ENCODE results near the gene FLNB.

FLNB gene

GRCh38 chr3:58202917-58203360 is 194.7 kb downstream of the FLNB start:
- no peak overlapping the region for H3K4me2 ChIP-seq (ENCODE audit: low read depth, low read length, poor library complexity, severe bottlenecking)
- no peak overlapping the region for H2AFZ ChIP-seq (ENCODE audit: low read length)
- TF ChIP-seq, protein P1, sequence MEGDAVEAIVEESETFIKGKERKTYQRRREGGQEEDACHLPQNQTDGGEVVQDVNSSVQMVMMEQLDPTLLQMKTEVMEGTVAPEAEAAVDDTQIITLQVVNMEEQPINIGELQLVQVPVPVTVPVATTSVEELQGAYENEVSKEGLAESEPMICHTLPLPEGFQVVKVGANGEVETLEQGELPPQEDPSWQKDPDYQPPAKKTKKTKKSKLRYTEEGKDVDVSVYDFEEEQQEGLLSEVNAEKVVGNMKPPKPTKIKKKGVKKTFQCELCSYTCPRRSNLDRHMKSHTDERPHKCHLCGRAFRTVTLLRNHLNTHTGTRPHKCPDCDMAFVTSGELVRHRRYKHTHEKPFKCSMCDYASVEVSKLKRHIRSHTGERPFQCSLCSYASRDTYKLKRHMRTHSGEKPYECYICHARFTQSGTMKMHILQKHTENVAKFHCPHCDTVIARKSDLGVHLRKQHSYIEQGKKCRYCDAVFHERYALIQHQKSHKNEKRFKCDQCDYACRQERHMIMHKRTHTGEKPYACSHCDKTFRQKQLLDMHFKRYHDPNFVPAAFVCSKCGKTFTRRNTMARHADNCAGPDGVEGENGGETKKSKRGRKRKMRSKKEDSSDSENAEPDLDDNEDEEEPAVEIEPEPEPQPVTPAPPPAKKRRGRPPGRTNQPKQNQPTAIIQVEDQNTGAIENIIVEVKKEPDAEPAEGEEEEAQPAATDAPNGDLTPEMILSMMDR (conservative IDR thresholded peaks at IDR 0.05; ENCODE audit: low read length), result no peak
- TF ChIP-seq EZH2phosphoT487 (IDR thresholded peaks at IDR 0.05; ENCODE audit: borderline replicate concordance), result no peak
- no peaks in the 10 kb centered on the region for H3K9me3 ChIP-seq (ENCODE audit: insufficient read depth, low read depth, low read length)
- H4K20me1 ChIP-seq (ENCODE audit: insufficient read depth, low read length, poor library complexity, severe bottlenecking), result no peaks in the 10 kb centered on the region
- H3K27me3 ChIP-seq (ENCODE audit: insufficient read depth, low read length, poor library complexity, severe bottlenecking), result no peaks in the 10 kb centered on the region
- H3K36me3 ChIP-seq (ENCODE audit: insufficient read depth, low read length), result no peaks in the 10 kb centered on the region
- no peak overlapping the region for H3K9ac ChIP-seq (ENCODE audit: low read depth, low read length, poor library complexity, severe bottlenecking)
- peaks cover 14% of the 10 kb centered on the region for H3K4me1 ChIP-seq (ENCODE audit: insufficient read depth, low read length, poor library complexity, severe bottlenecking)
- H3K9me2 ChIP-seq (replicated peaks; ENCODE audit: low read depth, low read length), result no peaks in the 10 kb centered on the region
- H3K79me2 ChIP-seq (ENCODE audit: insufficient read depth, low read length), result no peaks in the 10 kb centered on the region
- H3F3A ChIP-seq (ENCODE audit: low read depth), result no peaks in the 10 kb centered on the region
- H3K4me3 ChIP-seq (ENCODE audit: low read length, poor library complexity, severe bottlenecking), result no peak overlapping the region

GRCh38 chr3:58203541-58203940 is 195.3 kb downstream of the FLNB start:
- H3K4me1 ChIP-seq (ENCODE audit: insufficient read depth, low read length, poor library complexity, severe bottlenecking), result peaks cover 14% of the 10 kb centered on the region
- H3F3A ChIP-seq (ENCODE audit: low read depth), result no peaks in the 10 kb centered on the region
- TF ChIP-seq, protein P1 (conservative IDR thresholded peaks at IDR 0.05; ENCODE audit: low read length), result no peak
- TF ChIP-seq EZH2phosphoT487 (IDR thresholded peaks at IDR 0.05; ENCODE audit: borderline replicate concordance), result no peak
- no peaks in the 10 kb centered on the region for H3K9me2 ChIP-seq (replicated peaks; ENCODE audit: low read depth, low read length)
- H3K9ac ChIP-seq (ENCODE audit: low read depth, low read length, poor library complexity, severe bottlenecking), result no peak overlapping the region
- H3K79me2 ChIP-seq (ENCODE audit: insufficient read depth, low read length), result no peaks in the 10 kb centered on the region
- no peaks in the 10 kb centered on the region for H3K9me3 ChIP-seq (ENCODE audit: insufficient read depth, low read depth, low read length)
- no peak overlapping the region for H2AFZ ChIP-seq (ENCODE audit: low read length)
- no peaks in the 10 kb centered on the region for H4K20me1 ChIP-seq (ENCODE audit: insufficient read depth, low read length, poor library complexity, severe bottlenecking)
- no peak overlapping the region for H3K4me2 ChIP-seq (ENCODE audit: low read depth, low read length, poor library complexity, severe bottlenecking)
- H3K4me3 ChIP-seq (ENCODE audit: low read length, poor library complexity, severe bottlenecking), result no peak overlapping the region
- no peaks in the 10 kb centered on the region for H3K36me3 ChIP-seq (ENCODE audit: insufficient read depth, low read length)
- H3K27me3 ChIP-seq (ENCODE audit: insufficient read depth, low read length, poor library complexity, severe bottlenecking), result no peaks in the 10 kb centered on the region

- H3K27me3 ChIP-seq (ENCODE audit: insufficient read depth, low read length, poor library complexity, severe bottlenecking), result no peaks in the 10 kb centered on the region
- no peak overlapping the region for H2AFZ ChIP-seq (ENCODE audit: low read length)
- no peaks in the 10 kb centered on the region for H3K79me2 ChIP-seq (ENCODE audit: insufficient read depth, low read length)
- H3K4me1 ChIP-seq (ENCODE audit: insufficient read depth, low read length, poor library complexity, severe bottlenecking), result peaks cover 14% of the 10 kb centered on the region
- no peak overlapping the region for H3K4me2 ChIP-seq (ENCODE audit: low read depth, low read length, poor library complexity, severe bottlenecking)
- H3K9me2 ChIP-seq (replicated peaks; ENCODE audit: low read depth, low read length), result no peaks in the 10 kb centered on the region
- H3K9ac ChIP-seq (ENCODE audit: low read depth, low read length, poor library complexity, severe bottlenecking), result no peak overlapping the region
- no peak for TF ChIP-seq EZH2phosphoT487 (IDR thresholded peaks at IDR 0.05; ENCODE audit: borderline replicate concordance)
- TF ChIP-seq, protein P1 (conservative IDR thresholded peaks at IDR 0.05; ENCODE audit: low read length), result no peak
- no peaks in the 10 kb centered on the region for H4K20me1 ChIP-seq (ENCODE audit: insufficient read depth, low read length, poor library complexity, severe bottlenecking)
- H3F3A ChIP-seq (ENCODE audit: low read depth), result no peaks in the 10 kb centered on the region
- H3K36me3 ChIP-seq (ENCODE audit: insufficient read depth, low read length), result no peaks in the 10 kb centered on the region
- no peak overlapping the region for H3K4me3 ChIP-seq (ENCODE audit: low read length, poor library complexity, severe bottlenecking)
- H3K9me3 ChIP-seq (ENCODE audit: insufficient read depth, low read depth, low read length), result no peaks in the 10 kb centered on the region
Measured at GRCh38 chr3:58204720-58205119, 196.5 kb downstream of the FLNB start.

Data from Loucy (cell line).